ENCODE results near the gene USF2. TPM values are rescaled to one million over a fixed set of nuclear protein-coding genes. Genes with fewer than 3 reads are reported as not detected.

USF2 gene
- total and polyA plus RNA-seq, 2 of the 8 experiments (the other 6 are each of a cell fraction or from before 2014, with no cell fraction given), result 74.1 to 109 TPM

- Histone ChIP-seq H2BK120ac (replicated peaks; ENCODE audit: low read depth, low read length) (no peak overlapping the region), H3K14ac (ENCODE audit: insufficient read length) (no peak overlapping the region), H3K23ac (ENCODE audit: insufficient read length) (no peak overlapping the region), H4K91ac (replicated peaks; ENCODE audit: insufficient read length, low read length) (no peak overlapping the region), H3K27ac (ENCODE audit: low read depth, low read length) (no peak overlapping the region), H2AFZ (ENCODE audit: low read length) (no peak overlapping the region), H3K56ac (replicated peaks; ENCODE audit: insufficient read length, low read depth, low read length) (no peak overlapping the region), H3K36me3 (ENCODE audit: control insufficient read depth in 2 of 4, insufficient read depth in 4 of 4, low read length in 3 of 4) (no peaks in the 10 kb centered on the region), H4K20me1 (replicated peaks in 1 of 2; ENCODE audit: control insufficient read depth in 1 of 2, insufficient read depth in 2 of 2, low read length in 2 of 2) (no peaks in the 10 kb centered on the region), H3K18ac (ENCODE audit: extremely low read depth, low read length) (no peak overlapping the region), H3K23me2 (ENCODE audit: low read depth, low read length) (no peaks in the 10 kb centered on the region), H3K4ac (replicated peaks; ENCODE audit: insufficient read length, low read depth, low read length) (no peak overlapping the region), H2BK12ac (ENCODE audit: low read depth, low read length) (no peak overlapping the region), H3K4me2 (ENCODE audit: insufficient read depth in 1 of 2, low read depth in 2 of 2, low read length in 2 of 2) (no peak overlapping the region), H2BK15ac (ENCODE audit: low read length) (no peak overlapping the region), H3K79me2 (ENCODE audit: control insufficient read depth in 1 of 2, insufficient read depth in 2 of 2, low read length in 2 of 2) (no peaks in the 10 kb centered on the region), H3K4me3 (ENCODE audit: extremely low read depth in 1 of 4, insufficient read depth in 2 of 4, low read depth in 3 of 4, low read length in 4 of 4) (no peak overlapping the region), H3K4me1 (replicated peaks in 1 of 4; ENCODE audit: control insufficient read depth in 3 of 4, insufficient read depth in 4 of 4, low read length in 3 of 4) (no peaks in the 10 kb centered on the region), H3K79me1 (ENCODE audit: low read depth, low read length) (no peaks in the 10 kb centered on the region), H4K5ac (ENCODE audit: insufficient read length, low read depth, low read length) (no peak overlapping the region), H3K9ac (replicated peaks in 1 of 4; ENCODE audit: extremely low read depth in 1 of 4, low read depth in 3 of 4, low read length in 3 of 4) (no peak overlapping the region), H3K9me3 (ENCODE audit: insufficient read depth in 2 of 2, low read depth in 1 of 2, low read length in 1 of 2) (no peaks in the 10 kb centered on the region), H2AK5ac (ENCODE audit: low read depth, low read length) (no peak overlapping the region), H3K27me3 (replicated peaks in 1 of 4; ENCODE audit: control insufficient read depth in 3 of 4, extremely low read depth in 1 of 4, insufficient read depth in 3 of 4, low read length in 3 of 4) (no peaks in the 10 kb centered on the region), H4K8ac (ENCODE audit: extremely low read depth, insufficient read depth, low read length) (peak overlapping the region; percentile 65; the same call in 1 of the 2 replicates), H2BK20ac (ENCODE audit: low read length) (no peak overlapping the region), H2BK5ac (ENCODE audit: low read depth, low read length) (no peak overlapping the region)
- no peak for DNase-seq (ENCODE audit: low read depth in 1 of 2, low spot score in 2 of 2)
- WGBS, 2 experiments (ENCODE audit: extremely low coverage in 1 of 2, insufficient coverage in 1 of 2, insufficient read length in 1 of 2, insufficient replicate concordance in 2 of 2, low coverage in 1 of 2, low lambda C conversion rate in 2 of 2, missing lambda C conversion rate in 1 of 2), result 91% methylated on average over 10 of the region's 10 CpGs; no CpG with 5 or more reads in 1 of the 2 experiments
- ChIA-PET CTCF (ENCODE audit: partially characterized antibody) (interaction anchor here (0.8 to 1.9 kb wide), 5 partner anchors 10 to 180 kb away, joined by 3 to 8 read pairs (median 4); no protein-coding TSS in a partner anchor), POLR2A (ENCODE audit: partially characterized antibody) (interaction anchor here (0.7 kb wide), 1 partner anchor 8 kb away, joined by 3 read pairs; no protein-coding TSS in a partner anchor)
- FAIRE-seq, result no peak
- no peak for TF ChIP-seq JUN (IDR thresholded peaks at IDR 0.05; ENCODE audit: low read depth, low read length)
- TF ChIP-seq CREB1 (IDR thresholded peaks at IDR 0.05), result no peak
- no peak for TF ChIP-seq EZH2 (IDR thresholded peaks at IDR 0.05; ENCODE audit: low read depth, low read length, severe bottlenecking)
- TF ChIP-seq EP300 (IDR thresholded peaks at IDR 0.05; ENCODE audit: borderline replicate concordance in 1 of 2, low read depth in 2 of 2, low read length in 2 of 2), result no peak
- TF ChIP-seq ZNF274 (IDR thresholded peaks at IDR 0.05; ENCODE audit: borderline replicate concordance, extremely low read depth, low read length), result no peak
- TF ChIP-seq ASH2L (IDR thresholded peaks at IDR 0.05; ENCODE audit: low read length), result no peak
- no peak for TF ChIP-seq TBP (IDR thresholded peaks at IDR 0.05; ENCODE audit: low read depth, low read length)
- TF ChIP-seq SP2 (IDR thresholded peaks at IDR 0.05; ENCODE audit: low read length), result no peak
- no peak for TF ChIP-seq SAP30 (IDR thresholded peaks at IDR 0.05; ENCODE audit: insufficient read depth, insufficient replicate concordance, low read length)
These were observed 46.2 kb downstream of the USF2 start for GRCh38 chr19:35314858-35315470.

Data from H1 (cell line).